T-cell (primary cell): Measurements from ENCODE around the gene TSACC. TPM values are rescaled to one million over a fixed set of nuclear protein-coding genes. Genes with fewer than 3 reads are reported as not detected.

Experiments used
- ATAC-seq, 4 experiments: fragments of 200-7000 bp in 3 of 4; fragments of 150-1000 bp in 1 of 4; cut with Tn5 transposase; replicated peaks in 1 of 4; 1 replicate in 3 of 4; 2 replicates in 1 of 4; pipeline ENCODE4 v1.10.0; 2021; ENCODE audit warnings: moderate library complexity in 3 of 4, mild to moderate bottlenecking in 2 of 4, moderate number of reproducible peaks in 1 of 4
- CTCF ChIA-PET, 2 donors: fragments of 300-600 bp; sonication (Branson Sonifier 250); formaldehyde crosslinking; loops; one replicate each; lab custom pipeline; 2022; ENCODE audit warnings: antibody characterized with exemption in 2 of 2; lab: Charles Lee
- POLR2A ChIA-PET, 2 donors: fragments of 300-600 bp; sonication (Branson Sonifier 250); formaldehyde crosslinking; loops; one replicate each; lab custom pipeline; 2022; ENCODE audit warnings: antibody characterized with exemption in 2 of 2; lab: Charles Lee
- DNase-seq, 35 experiments: peaks; one replicate each; pipeline versions ENCODE4 v3.0.0 to v3.0.0-alpha.2; 2013 to 2023
- H3K27ac ChIP-seq: one replicate; pipeline ENCODE4 v1.5.1; 2013; ENCODE audit warnings: low read length
- H3K27me3 ChIP-seq, 2 experiments: replicated peaks in 1 of 2; 1 replicate in 1 of 2; 2 replicates in 1 of 2; pipeline versions ENCODE4 v1.6.1 to v1.7.0; 2013; ENCODE audit warnings: low read length in 1 of 2, mixed read lengths in 1 of 2; ENCODE audit not compliant: control insufficient read depth in 2 of 2, insufficient read depth in 2 of 2; ENCODE audit errors: extremely low read depth in 1 of 2
- H3K36me3 ChIP-seq, 2 donors: 1 replicate in 1 of 2; 2 replicates in 1 of 2; pipeline versions ENCODE4 v1.6.1 to v1.7.0; 2013; ENCODE audit warnings: low read length in 1 of 2; ENCODE audit not compliant: control insufficient read depth in 2 of 2, insufficient read depth in 1 of 2; ENCODE audit errors: extremely low read depth in 1 of 2
- H3K4me1 ChIP-seq, 2 experiments: 1 replicate in 1 of 2; 2 replicates in 1 of 2; pipeline versions ENCODE4 v1.6.1 to v1.7.0; 2013; ENCODE audit warnings: low read length in 2 of 2, mixed read lengths in 1 of 2; ENCODE audit not compliant: insufficient read depth in 2 of 2, control insufficient read depth in 1 of 2; ENCODE audit errors: extremely low read depth in 1 of 2
- H3K4me3 ChIP-seq, 2 donors: 1 replicate in 1 of 2; 2 replicates in 1 of 2; pipeline versions ENCODE4 v1.5.1 to v1.7.0; 2013; ENCODE audit warnings: mild to moderate bottlenecking in 2 of 2, low read length in 1 of 2, moderate library complexity in 1 of 2; ENCODE audit not compliant: control insufficient read depth in 1 of 2; ENCODE audit errors: extremely low read depth in 1 of 2
- H3K9me3 ChIP-seq: 2 replicates; pipeline ENCODE4 v1.7.0; 2013
- H3K27ac Mint-ChIP-seq, 2 donors: one replicate each; pipeline ENCODE4 v1.8.0; 2020 to 2021; ENCODE audit warnings: mild to moderate bottlenecking in 2 of 2, mixed read lengths in 2 of 2
- H3K27me3 Mint-ChIP-seq, 2 donors: one replicate each; pipeline ENCODE4 v1.8.0; 2021 to 2022; ENCODE audit warnings: mixed read lengths in 2 of 2
- H3K36me3 Mint-ChIP-seq: one replicate; pipeline ENCODE4 v1.8.0; 2021; ENCODE audit warnings: mixed read lengths
- H3K4me1 Mint-ChIP-seq, 3 donors: one replicate each; pipeline ENCODE4 v1.8.0; 2020 to 2022; ENCODE audit warnings: mixed read lengths in 3 of 3, mild to moderate bottlenecking in 1 of 3
- H3K4me3 Mint-ChIP-seq, 3 donors: one replicate each; pipeline ENCODE4 v1.8.0; 2020 to 2022; ENCODE audit warnings: mild to moderate bottlenecking in 3 of 3, mixed read lengths in 3 of 3, moderate library complexity in 3 of 3
- H3K9me3 Mint-ChIP-seq, 3 donors: one replicate each; pipeline ENCODE4 v1.8.0; 2020 to 2022; ENCODE audit warnings: mixed read lengths in 3 of 3
- WGBS: methylation state at CpG from one replicate; pipeline ENCODE4 v1.1.5; 2013; ENCODE audit warnings: missing lambda C conversion rate; ENCODE audit not compliant: insufficient coverage; 5-methylcytosine and 5-hydroxymethylcytosine counted together
- total RNA-seq, 35 experiments: library from RNA in 6 of 35; stranded (reverse) in 6 of 35; fragments of 120-200 nt in 1 of 35; gene quantifications; one replicate each; pipeline versions ENCODE4 v1.2.1 to v1.2.4 and lab custom pipeline; 2013 to 2026

TSACC gene
- total RNA-seq, 5 donors from 2014 or later (not counting 1 experiment from before 2014, with no cell fraction given), result 0.93 TPM; not detected in 4

DNA sequence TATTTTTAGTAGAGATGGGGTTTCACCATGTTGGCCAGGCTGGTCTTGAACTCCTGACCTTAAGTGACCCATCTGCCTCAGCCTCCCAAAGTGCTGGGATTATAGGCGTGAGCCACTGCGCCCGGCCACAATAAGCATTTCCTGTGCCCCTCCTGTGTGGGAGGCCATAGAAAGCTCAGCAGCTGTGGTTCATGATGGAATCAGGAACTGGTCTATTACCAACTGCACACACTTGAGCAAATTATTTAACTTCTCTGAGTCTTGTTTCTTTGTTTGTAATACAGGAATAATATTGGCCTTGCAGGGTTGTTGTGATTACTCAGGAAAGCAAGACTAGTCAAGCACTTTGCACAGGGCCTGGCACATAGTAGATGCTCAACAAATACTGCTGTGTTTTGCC lies 45.7 kb downstream of the TSACC start:
- Mint-ChIP-seq H3K9me3 (no peaks in the 10 kb centered on the region), H3K27me3 (peaks cover 16 to 28% of the 10 kb centered on the region in 2 donors), H3K4me3 (no peak overlapping the region), H3K4me1 (peaks cover 4 to 10% (median 5%) of the 10 kb centered on the region in 3 donors), H3K27ac (no peak overlapping the region), H3K36me3 (no peaks in the 10 kb centered on the region)
- no peak overlapping the region for H3K4me3 ChIP-seq
- no peaks in the 10 kb centered on the region for H3K9me3 ChIP-seq
- CTCF ChIA-PET, result interaction anchor here (2.9 to 3.9 kb wide), 2 partner anchors 62 kb away, joined by 58 to 143 read pairs; no protein-coding TSS in a partner anchor
- POLR2A ChIA-PET, result no interaction called here
- ATAC-seq (no peak), DNase-seq (no peak)
- no peak overlapping the region for H3K27ac ChIP-seq
- peaks cover 0 to 13% of the 10 kb centered on the region in 2 experiments for H3K4me1 ChIP-seq
- H3K36me3 ChIP-seq, result no peaks in the 10 kb centered on the region
- peaks cover 4 to 58% of the 10 kb centered on the region in 2 experiments for H3K27me3 ChIP-seq
- WGBS, result no CpG with 5 or more reads among the region's 3 CpGs

- no peak for DNase-seq
- POLR2A ChIA-PET, result no interaction called here
- Histone ChIP-seq H3K27ac (no peak overlapping the region), H3K27me3 (peaks cover 4 to 62% of the 10 kb centered on the region in 2 experiments), H3K36me3 (no peaks in the 10 kb centered on the region), H3K4me1 (peaks cover 0 to 13% of the 10 kb centered on the region in 2 experiments), H3K9me3 (no peaks in the 10 kb centered on the region), H3K4me3 (no peak overlapping the region)
- H3K9me3 Mint-ChIP-seq, result no peaks in the 10 kb centered on the region
- no peak overlapping the region for H3K27ac Mint-ChIP-seq
- no peak overlapping the region for H3K4me3 Mint-ChIP-seq
- no peaks in the 10 kb centered on the region for H3K36me3 Mint-ChIP-seq
- WGBS, result 96% methylated on average over 4 of the region's 5 CpGs
- H3K27me3 Mint-ChIP-seq, result peaks cover 23 to 35% of the 10 kb centered on the region in 2 donors
- no peak for ATAC-seq
- CTCF ChIA-PET, result interaction anchor here (1.0 to 3.9 kb wide), 10 partner anchors 35 to 224 kb away, joined by 4 to 143 read pairs (median 21); no protein-coding TSS in a partner anchor
- peaks cover 4 to 10% (median 5%) of the 10 kb centered on the region in 3 donors for H3K4me1 Mint-ChIP-seq
Observed at GRCh38 chr1:156384658-156385057, 46.3 kb downstream of the TSACC start.

- Mint-ChIP-seq H3K36me3 (no peaks in the 10 kb centered on the region), H3K27me3 (peaks cover 27 to 43% of the 10 kb centered on the region in 2 donors), H3K4me3 (no peak overlapping the region), H3K27ac (no peak overlapping the region), H3K4me1 (peaks cover 4 to 10% (median 5%) of the 10 kb centered on the region in 3 donors), H3K9me3 (no peaks in the 10 kb centered on the region)
- no peaks in the 10 kb centered on the region for H3K9me3 ChIP-seq
- no peaks in the 10 kb centered on the region for H3K36me3 ChIP-seq
- H3K27ac ChIP-seq, result no peak overlapping the region
- peaks cover 0 to 13% of the 10 kb centered on the region in 2 experiments for H3K4me1 ChIP-seq
- ChIA-PET POLR2A (interaction anchor here (0.5 to 1.4 kb wide), 5 partner anchors 52 to 65 kb away, joined by 4 to 11 read pairs (median 6); no protein-coding TSS in a partner anchor), CTCF (interaction anchor here (0.5 to 3.9 kb wide), 62 partner anchors 9 to 1610 kb away, joined by 3 to 143 read pairs (median 5); partner anchors contain the start of genes CCT3 (in 1 of the 2), MEF2D (in 1 of the 2), NAXE (in 1 of the 2) and SMG5 (in 1 of the 2))
- 0% methylated on average over 8 of the region's 9 CpGs for WGBS
- DNase-seq (peak; percentile 52 to 86 (median 69)), ATAC-seq (peak; percentile 80 to 92 (median 88))
- peaks cover 4 to 66% of the 10 kb centered on the region in 2 experiments for H3K27me3 ChIP-seq
- H3K4me3 ChIP-seq, result no peak overlapping the region
Observed at GRCh38 chr1:156385534-156386031, 47.3 kb downstream of the TSACC start.

- CTCF ChIA-PET, result interaction anchor here (0.6 to 3.9 kb wide), 61 partner anchors 8 to 1609 kb away, joined by 3 to 143 read pairs (median 5); partner anchors contain the start of genes CCT3 (in 1 of the 2), MEF2D (in 1 of the 2), NAXE (in 1 of the 2) and SMG5 (in 1 of the 2)
- Histone ChIP-seq H3K9me3 (no peaks in the 10 kb centered on the region), H3K4me3 (no peak overlapping the region), H3K27me3 (peaks cover 4 to 68% of the 10 kb centered on the region in 2 experiments), H3K4me1 (peaks cover 0 to 13% of the 10 kb centered on the region in 2 experiments), H3K27ac (no peak overlapping the region), H3K36me3 (no peaks in the 10 kb centered on the region)
- no peak for ATAC-seq
- Mint-ChIP-seq H3K4me3 (no peak overlapping the region), H3K27me3 (peaks cover 28 to 41% of the 10 kb centered on the region in 2 donors), H3K9me3 (no peaks in the 10 kb centered on the region), H3K36me3 (no peaks in the 10 kb centered on the region), H3K27ac (no peak overlapping the region), H3K4me1 (peaks cover 4 to 10% (median 5%) of the 10 kb centered on the region in 3 donors)
- DNase-seq, result no peak
- 80% methylated on average over 2 of the region's 6 CpGs for WGBS
- POLR2A ChIA-PET, result interaction anchor here (0.5 to 1.4 kb wide), 5 partner anchors 51 to 64 kb away, joined by 4 to 11 read pairs (median 6); no protein-coding TSS in a partner anchor
Observed at GRCh38 chr1:156386134-156386901, 48.0 kb downstream of the TSACC start.

DNA sequence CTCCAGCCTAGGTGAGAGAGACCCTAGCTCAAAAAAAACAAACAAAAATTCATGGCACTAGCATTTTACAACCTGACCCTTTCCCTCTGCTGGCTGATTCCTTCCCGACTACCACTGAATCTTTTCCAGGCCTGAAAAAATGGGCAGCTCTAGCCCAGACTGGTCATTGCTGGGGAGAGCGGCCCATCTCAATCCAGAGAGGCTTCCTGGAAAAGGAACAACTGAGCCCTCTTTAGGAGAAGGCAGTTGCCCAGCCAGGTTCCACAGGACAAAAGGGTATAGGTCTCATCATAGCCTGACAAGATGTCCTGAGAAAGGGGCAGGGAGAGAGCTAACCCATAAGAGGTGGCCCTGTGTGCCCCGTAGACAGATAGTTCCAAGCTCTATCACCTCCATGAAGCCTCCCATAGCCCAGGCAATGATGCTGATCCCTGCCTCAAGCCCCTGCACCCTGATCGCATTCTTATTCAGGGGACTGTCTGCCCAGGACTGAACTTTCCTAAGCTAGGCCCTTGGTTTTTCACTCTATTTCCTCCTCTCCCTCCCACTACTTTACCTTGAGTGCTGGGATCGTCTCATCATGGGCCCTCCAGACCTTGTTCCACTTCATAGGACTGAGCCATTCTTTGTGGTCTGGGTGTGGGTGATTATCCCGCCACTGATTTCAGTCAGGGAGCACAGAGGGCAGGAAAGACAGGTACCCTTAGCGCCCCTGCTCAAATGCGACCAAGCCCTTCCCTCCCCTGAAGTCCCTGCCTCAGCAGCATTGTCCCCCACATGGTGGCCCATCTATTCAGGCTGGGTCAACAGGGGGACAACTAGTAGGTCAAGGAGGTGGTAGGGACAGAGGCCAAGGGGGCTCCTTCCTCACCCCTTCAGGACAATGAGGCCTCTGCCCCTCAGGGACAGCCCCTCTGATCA lies 48.9 kb downstream of the TSACC start:
- POLR2A ChIA-PET, result no interaction called here

More for the DNA sequence above, 48.9 kb downstream of the TSACC start:
- peaks cover 4 to 69% of the 10 kb centered on the region in 2 experiments for H3K27me3 ChIP-seq
- no peak overlapping the region for H3K27ac ChIP-seq
- peaks cover 0 to 13% of the 10 kb centered on the region in 2 experiments for H3K4me1 ChIP-seq
- Mint-ChIP-seq H3K4me1 (peaks cover 4 to 10% (median 5%) of the 10 kb centered on the region in 3 donors), H3K4me3 (no peak overlapping the region), H3K36me3 (no peaks in the 10 kb centered on the region), H3K27ac (no peak overlapping the region), H3K9me3 (no peaks in the 10 kb centered on the region), H3K27me3 (peaks cover 28 to 47% of the 10 kb centered on the region in 2 donors)
- H3K4me3 ChIP-seq, result no peak overlapping the region
- CTCF ChIA-PET, result interaction anchor here (0.5 to 3.9 kb wide), 12 partner anchors 23 to 244 kb away, joined by 3 to 143 read pairs (median 8); partner anchors contain the start of gene MEF2D (in 1 of the 2)
- ATAC-seq, result no peak
- 91% methylated on average over 5 of the region's 8 CpGs for WGBS
- no peak for DNase-seq
- no peaks in the 10 kb centered on the region for H3K9me3 ChIP-seq
- no peaks in the 10 kb centered on the region for H3K36me3 ChIP-seq
